IMR-90 (cell line): ENCODE data around the gene FMC1. TPM values are rescaled to one million over a fixed set of nuclear protein-coding genes. Genes with fewer than 3 reads are reported as not detected.

Source experiments
- ATAC-seq: fragments of 200-7000 bp; cut with Tn5 transposase; 2 replicates; pipeline ENCODE4 v1.9.1; 2020; ENCODE audit warnings: low read depth, mild to moderate bottlenecking, moderate library complexity
- BruUV-seq: library from RNA; stranded (reverse); fragments of 400-500 nt; replicated peaks from 2 replicates; lab custom pipeline; 2021; lab: Mats Ljungman, UMichigan
- CTCF ChIA-PET: fragments of 300-600 bp; formaldehyde crosslinking; extraction: SDS; loops from one replicate; lab custom pipeline; 2021; ENCODE audit warnings: antibody characterized with exemption; lab: Yijun Ruan, JAX
- POLR2A ChIA-PET: fragments of 300-600 bp; sonication (Branson Sonifier 250); formaldehyde crosslinking; loops from one replicate; lab custom pipeline; 2022; ENCODE audit warnings: antibody characterized with exemption; ENCODE audit not compliant: unreplicated experiment; lab: Charles Lee
- DNase-seq: peaks from one replicate; pipeline ENCODE4 v3.0.0; 2013
- H2AFZ ChIP-seq: replicated peaks from 2 replicates; pipeline ENCODE3; 2013; ENCODE audit warnings: low read length, mild to moderate bottlenecking; ENCODE audit not compliant: poor library complexity
- H2AK5ac ChIP-seq: 2 replicates; pipeline ENCODE4 v1.6.1; 2013; ENCODE audit warnings: low read depth, low read length, inconsistent platforms
- H2AK9ac ChIP-seq: replicated peaks from 2 replicates; pipeline ENCODE3; 2013; ENCODE audit warnings: mild to moderate bottlenecking, low read depth, low read length, moderate library complexity; ENCODE audit not compliant: poor library complexity
- H2BK120ac ChIP-seq: 2 replicates; pipeline ENCODE4 v1.6.1; 2013; ENCODE audit warnings: low read depth, low read length, inconsistent platforms
- H2BK15ac ChIP-seq: 3 replicates; pipeline ENCODE4 v1.6.1; 2013; ENCODE audit warnings: low read depth, low read length, inconsistent platforms
- H2BK20ac ChIP-seq: 2 replicates; pipeline ENCODE4 v1.6.1; 2013; ENCODE audit warnings: low read depth, mild to moderate bottlenecking, inconsistent platforms, low read length, moderate library complexity
- H2BK5ac ChIP-seq: 2 replicates; pipeline ENCODE4 v1.6.1; 2013; ENCODE audit warnings: mild to moderate bottlenecking, low read depth, low read length, inconsistent platforms; ENCODE audit not compliant: poor library complexity, severe bottlenecking
- H3K14ac ChIP-seq: replicated peaks from 2 replicates; pipeline ENCODE4 v1.6.1; 2013; ENCODE audit warnings: low read depth, low read length, inconsistent platforms
- H3K18ac ChIP-seq: 2 replicates; pipeline ENCODE4 v1.6.1; 2013; ENCODE audit warnings: low read depth, low read length, control low read depth
- H3K23ac ChIP-seq: 2 replicates; pipeline ENCODE4 v1.6.1; 2013; ENCODE audit warnings: low read depth, low read length, inconsistent platforms
- H3K27ac ChIP-seq: 2 replicates; pipeline ENCODE4 v1.5.1; 2013; ENCODE audit warnings: mild to moderate bottlenecking, control low read depth, low read length; ENCODE audit not compliant: insufficient read depth
- H3K27me3 ChIP-seq: 2 replicates; pipeline ENCODE4 v1.6.1; 2013; ENCODE audit warnings: low read length; ENCODE audit not compliant: control insufficient read depth, insufficient read depth
- H3K36me3 ChIP-seq: 2 replicates; pipeline ENCODE4 v1.6.1; 2013; ENCODE audit warnings: low read length, mixed read lengths; ENCODE audit not compliant: control insufficient read depth, insufficient read depth
- H3K4ac ChIP-seq: 2 replicates; pipeline ENCODE4 v1.6.1; 2013; ENCODE audit warnings: low read depth, low read length, inconsistent platforms
- H3K4me1 ChIP-seq: 2 replicates; pipeline ENCODE4 v1.6.1; 2013; ENCODE audit warnings: low read length, mixed read lengths; ENCODE audit not compliant: control insufficient read depth, insufficient read depth
- H3K4me2 ChIP-seq: 2 replicates; pipeline ENCODE4 v1.6.1; 2013; ENCODE audit warnings: low read depth, mild to moderate bottlenecking, control low read depth, low read length, moderate library complexity
- H3K4me3 ChIP-seq: 2 replicates; pipeline ENCODE4 v1.5.1; 2013; ENCODE audit warnings: low read depth, mild to moderate bottlenecking, control low read depth, low read length, moderate library complexity; ENCODE audit not compliant: insufficient read depth
- H3K56ac ChIP-seq: 2 replicates; pipeline ENCODE4 v1.6.1; 2013; ENCODE audit warnings: low read length, inconsistent platforms; ENCODE audit not compliant: insufficient read depth; ENCODE audit errors: extremely low read depth
- H3K79me1 ChIP-seq, 2 experiments: 2 replicates each; pipeline ENCODE4 v1.6.1; 2013; ENCODE audit warnings: low read length in 2 of 2, inconsistent platforms in 1 of 2, low read depth in 1 of 2
- H3K9ac ChIP-seq: 2 replicates; pipeline ENCODE4 v1.6.1; 2013; ENCODE audit warnings: low read depth, low read length, control low read depth
- H3K9me1 ChIP-seq: 2 replicates; pipeline ENCODE4 v1.6.1; 2013; ENCODE audit warnings: low read length, inconsistent platforms; ENCODE audit not compliant: insufficient read depth
- H3K9me3 ChIP-seq: 2 replicates; pipeline ENCODE4 v1.6.1; 2013; ENCODE audit warnings: low read length; ENCODE audit not compliant: control insufficient read depth, insufficient read depth
- H4K20me1 ChIP-seq: 2 replicates; pipeline ENCODE4 v1.6.1; 2013; ENCODE audit warnings: low read length, inconsistent platforms; ENCODE audit not compliant: insufficient read depth
- H4K5ac ChIP-seq: 2 replicates; pipeline ENCODE4 v1.6.1; 2013; ENCODE audit warnings: mild to moderate bottlenecking, low read depth, low read length, control low read depth
- H4K8ac ChIP-seq, 2 experiments: 2 replicates each; pipeline ENCODE4 v1.6.1; 2013; ENCODE audit warnings: low read depth in 2 of 2, low read length in 2 of 2, control low read depth in 1 of 2, inconsistent platforms in 1 of 2
- H4K91ac ChIP-seq: 2 replicates; pipeline ENCODE4 v1.6.1; 2013; ENCODE audit warnings: low read depth, low read length, inconsistent platforms; ENCODE audit not compliant: insufficient read depth
- BHLHE40 ChIP-seq: fragments of 150-350 bp; IDR thresholded peaks from 2 replicates; pipeline ENCODE4 v1.6.1; 2016; ENCODE audit warnings: mild to moderate bottlenecking, low read depth, low read length
- CEBPB ChIP-seq: IDR thresholded peaks from 2 replicates; pipeline ENCODE4 v1.6.1; 2012; ENCODE audit warnings: low read depth, low read length, improper control_type of control experiment
- CHD1 ChIP-seq: IDR thresholded peaks from 2 replicates; pipeline ENCODE4 v1.6.1; 2012; ENCODE audit warnings: low read depth, low read length, improper control_type of control experiment
- FOS ChIP-seq: fragments of 150-350 bp; IDR thresholded peaks from 2 replicates; pipeline ENCODE4 v1.6.1; 2016; ENCODE audit warnings: low read depth, low read length
- MAFK ChIP-seq: IDR thresholded peaks from 2 replicates; pipeline ENCODE4 v1.6.1; 2012; ENCODE audit warnings: low read depth, low read length, improper control_type of control experiment
- MAZ ChIP-seq: IDR thresholded peaks from 2 replicates; pipeline ENCODE4 v1.6.1; 2012; ENCODE audit warnings: low read depth, mild to moderate bottlenecking, low read length, improper control_type of control experiment, moderate library complexity, borderline replicate concordance
- MXI1 ChIP-seq: IDR thresholded peaks from 2 replicates; pipeline ENCODE4 v1.6.1; 2012; ENCODE audit warnings: low read depth, mild to moderate bottlenecking, low read length, moderate library complexity, borderline replicate concordance
- NFE2L2 ChIP-seq: fragments of 150-350 bp; IDR thresholded peaks from 2 replicates; pipeline ENCODE4 v1.6.1; 2016; ENCODE audit warnings: low read depth, mild to moderate bottlenecking, low read length
- POLR2A ChIP-seq: IDR thresholded peaks from 2 replicates; pipeline ENCODE4 v1.6.1; 2012; ENCODE audit warnings: mild to moderate bottlenecking, low read depth, low read length
- RAD21 ChIP-seq: IDR thresholded peaks from 2 replicates; pipeline ENCODE4 v1.6.1; 2012; ENCODE audit warnings: low read length, improper control_type of control experiment
- RCOR1 ChIP-seq: IDR thresholded peaks from 2 replicates; pipeline ENCODE4 v1.6.1; 2012; ENCODE audit warnings: mild to moderate bottlenecking, low read length, improper control_type of control experiment; ENCODE audit not compliant: insufficient replicate concordance
- RFX5 ChIP-seq: IDR thresholded peaks from 2 replicates; pipeline ENCODE4 v1.8.0; 2012; ENCODE audit warnings: low read depth, mild to moderate bottlenecking, low read length, moderate library complexity
- SMC3 ChIP-seq: fragments of 150-350 bp; IDR thresholded peaks from 2 replicates; pipeline ENCODE4 v1.6.1; 2016; ENCODE audit warnings: low read depth, mild to moderate bottlenecking, antibody characterized with exemption, low read length, moderate library complexity
- USF2 ChIP-seq: fragments of 150-350 bp; IDR thresholded peaks from 2 replicates; pipeline ENCODE4 v1.6.1; 2017; ENCODE audit warnings: mild to moderate bottlenecking, antibody characterized with exemption, low read length, low read depth
- WGBS, 2 experiments: methylation state at CpG; one replicate each; pipeline versions ENCODE4 v1.1.5 to v1.1.7; 2013; ENCODE audit warnings: missing lambda C conversion rate in 2 of 2; ENCODE audit not compliant: insufficient read length in 1 of 2; ENCODE audit errors: extremely low coverage in 2 of 2; 5-methylcytosine and 5-hydroxymethylcytosine counted together
- dilution Hi-C: fragments of 300-500 bp; cut with HindIII; formaldehyde crosslinking; loops from one replicate; pipeline ENCODE4 v1.14.3; 2018; ENCODE audit warnings: low sequenced_read_pairs; ENCODE audit not compliant: unreplicated experiment
- in situ Hi-C: fragments of 300-500 bp; cut with MboI; formaldehyde crosslinking; loops from 3 replicates; pipeline ENCODE4 v1.14.3; 2019; ENCODE audit warnings: low sequenced_read_pairs, inconsistent platforms, mixed read lengths
- intact Hi-C: fragments of 100-400 bp; cut with micrococcal nuclease; formaldehyde crosslinking; loops from 2 replicates; pipeline ENCODE4 v1.10.0; 2022
- polyA plus RNA-seq, 3 experiments: library from polyadenylated mRNA; depleted of rRNA; stranded (reverse); fragments of >200 nt; gene quantifications; 2 replicates each; pipeline ENCODE4 v1.2.3, GENCODE V29; 2012; ENCODE audit warnings: low replicate concordance in 1 of 3
- total RNA-seq: library from RNA; depleted of rRNA; stranded (reverse); fragments of >200 nt; gene quantifications from 2 replicates; pipeline ENCODE4 v1.2.3, GENCODE V29; 2012
- TF ChIP-seq, protein P1 (sequence below): fragments of 150-350 bp; IDR thresholded peaks from 2 replicates; pipeline ENCODE4 v1.6.1; 2016; ENCODE audit warnings: low read depth, mild to moderate bottlenecking, low read length, moderate library complexity, borderline replicate concordance
- TF ChIP-seq, protein P2 (sequence below): conservative IDR thresholded peaks from 2 replicates; pipeline ENCODE4 v1.5.1; 2012; ENCODE audit warnings: mild to moderate bottlenecking, low read depth, low read length, improper control_type of control experiment

The FMC1 gene
- total and polyA plus RNA-seq, 2 of the 4 experiments (the other 2 are of a cell fraction) = 6.1 to 11.9 TPM

- Histone ChIP-seq H4K5ac (no peak overlapping the region), H2AFZ (no peak overlapping the region), H2BK15ac (no peak overlapping the region), H3K27me3 (no peaks in the 10 kb centered on the region), H4K8ac (no peak overlapping the region), H3K4ac (no peak overlapping the region), H3K14ac (no peak overlapping the region), H2AK5ac (no peak overlapping the region), H3K4me1 (no peaks in the 10 kb centered on the region), H3K27ac (no peak overlapping the region), H3K23ac (no peak overlapping the region), H3K9ac (no peak overlapping the region), H3K36me3 (peaks cover 30% of the 10 kb centered on the region), H3K4me3 (no peak overlapping the region), H3K4me2 (no peak overlapping the region), H2BK120ac (no peak overlapping the region), H4K91ac (no peak overlapping the region), H2AK9ac (no peak overlapping the region), H3K18ac (no peak overlapping the region), H2BK20ac (no peak overlapping the region), H3K9me3 (no peaks in the 10 kb centered on the region), H2BK5ac (no peak overlapping the region), H3K79me1 (peaks cover 14 to 34% of the 10 kb centered on the region in 2 experiments), H3K56ac (no peak overlapping the region), H4K20me1 (peaks cover under 1% of the 10 kb centered on the region; the same call in 1 of the 2 replicates), H3K9me1 (no peaks in the 10 kb centered on the region; the same call in 1 of the 2 replicates)
- no CpG with 5 or more reads among the region's 6 CpGs for WGBS, 2 experiments
- ChIA-PET POLR2A (no interaction called here), CTCF (no interaction called here)
- TF ChIP-seq RAD21 (no peak), FOS (no peak), MXI1 (no peak), MAZ (no peak), USF2 (no peak), BHLHE40 (no peak), RFX5 (no peak), NFE2L2 (no peak), RCOR1 (no peak), POLR2A (no peak), MAFK (no peak), SMC3 (no peak), CEBPB (no peak), CHD1 (no peak)
- TF ChIP-seq, protein P1, sequence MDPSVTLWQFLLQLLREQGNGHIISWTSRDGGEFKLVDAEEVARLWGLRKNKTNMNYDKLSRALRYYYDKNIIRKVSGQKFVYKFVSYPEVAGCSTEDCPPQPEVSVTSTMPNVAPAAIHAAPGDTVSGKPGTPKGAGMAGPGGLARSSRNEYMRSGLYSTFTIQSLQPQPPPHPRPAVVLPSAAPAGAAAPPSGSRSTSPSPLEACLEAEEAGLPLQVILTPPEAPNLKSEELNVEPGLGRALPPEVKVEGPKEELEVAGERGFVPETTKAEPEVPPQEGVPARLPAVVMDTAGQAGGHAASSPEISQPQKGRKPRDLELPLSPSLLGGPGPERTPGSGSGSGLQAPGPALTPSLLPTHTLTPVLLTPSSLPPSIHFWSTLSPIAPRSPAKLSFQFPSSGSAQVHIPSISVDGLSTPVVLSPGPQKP = no peak
- TF ChIP-seq, protein P2, sequence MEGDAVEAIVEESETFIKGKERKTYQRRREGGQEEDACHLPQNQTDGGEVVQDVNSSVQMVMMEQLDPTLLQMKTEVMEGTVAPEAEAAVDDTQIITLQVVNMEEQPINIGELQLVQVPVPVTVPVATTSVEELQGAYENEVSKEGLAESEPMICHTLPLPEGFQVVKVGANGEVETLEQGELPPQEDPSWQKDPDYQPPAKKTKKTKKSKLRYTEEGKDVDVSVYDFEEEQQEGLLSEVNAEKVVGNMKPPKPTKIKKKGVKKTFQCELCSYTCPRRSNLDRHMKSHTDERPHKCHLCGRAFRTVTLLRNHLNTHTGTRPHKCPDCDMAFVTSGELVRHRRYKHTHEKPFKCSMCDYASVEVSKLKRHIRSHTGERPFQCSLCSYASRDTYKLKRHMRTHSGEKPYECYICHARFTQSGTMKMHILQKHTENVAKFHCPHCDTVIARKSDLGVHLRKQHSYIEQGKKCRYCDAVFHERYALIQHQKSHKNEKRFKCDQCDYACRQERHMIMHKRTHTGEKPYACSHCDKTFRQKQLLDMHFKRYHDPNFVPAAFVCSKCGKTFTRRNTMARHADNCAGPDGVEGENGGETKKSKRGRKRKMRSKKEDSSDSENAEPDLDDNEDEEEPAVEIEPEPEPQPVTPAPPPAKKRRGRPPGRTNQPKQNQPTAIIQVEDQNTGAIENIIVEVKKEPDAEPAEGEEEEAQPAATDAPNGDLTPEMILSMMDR = no peak
- in situ Hi-C loops = no loop called here
- intact Hi-C loops = no loop called here
- no peak for ATAC-seq
- BruUV-seq = no TSS peak
- no peak for DNase-seq
- dilution Hi-C loops = no loop called here
Measured at GRCh38 chr7:139382439-139382838, 41.3 kb downstream of the FMC1 start.
